ENCODE measurements around the gene DTNB.

DNA sequence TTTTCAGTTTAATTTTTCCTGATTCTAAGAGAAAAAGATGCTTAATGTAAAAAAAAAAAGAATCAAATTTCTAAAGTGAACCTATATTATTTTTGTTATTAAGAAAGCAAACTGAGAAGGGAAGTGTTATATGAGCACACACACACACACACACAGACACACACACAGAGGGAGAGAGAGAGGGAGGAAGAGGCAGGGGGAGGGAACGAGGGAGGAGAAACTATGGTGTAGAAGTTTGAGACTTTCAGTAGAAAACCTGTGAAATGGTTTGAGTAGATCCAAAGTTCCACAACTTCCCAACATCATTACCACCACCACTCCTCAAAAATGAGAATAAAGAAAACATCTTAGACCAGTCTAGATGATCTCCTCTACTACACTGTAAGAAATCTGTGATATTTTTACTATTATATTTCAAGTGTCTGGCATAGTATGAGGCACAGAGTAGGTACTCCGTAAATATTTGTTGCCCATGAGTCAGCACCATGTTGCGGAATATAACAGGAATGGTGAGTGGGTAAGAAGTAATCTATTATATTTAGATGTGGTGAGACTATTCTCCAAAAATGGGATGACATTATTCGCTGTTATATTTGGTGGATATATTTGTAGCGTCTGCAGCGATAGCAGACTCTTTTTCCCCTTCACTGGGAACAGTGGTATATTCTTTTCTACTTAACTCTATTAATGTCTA lies 182.2 kb downstream of the DTNB start:
- TF ChIP-seq, protein P1, sequence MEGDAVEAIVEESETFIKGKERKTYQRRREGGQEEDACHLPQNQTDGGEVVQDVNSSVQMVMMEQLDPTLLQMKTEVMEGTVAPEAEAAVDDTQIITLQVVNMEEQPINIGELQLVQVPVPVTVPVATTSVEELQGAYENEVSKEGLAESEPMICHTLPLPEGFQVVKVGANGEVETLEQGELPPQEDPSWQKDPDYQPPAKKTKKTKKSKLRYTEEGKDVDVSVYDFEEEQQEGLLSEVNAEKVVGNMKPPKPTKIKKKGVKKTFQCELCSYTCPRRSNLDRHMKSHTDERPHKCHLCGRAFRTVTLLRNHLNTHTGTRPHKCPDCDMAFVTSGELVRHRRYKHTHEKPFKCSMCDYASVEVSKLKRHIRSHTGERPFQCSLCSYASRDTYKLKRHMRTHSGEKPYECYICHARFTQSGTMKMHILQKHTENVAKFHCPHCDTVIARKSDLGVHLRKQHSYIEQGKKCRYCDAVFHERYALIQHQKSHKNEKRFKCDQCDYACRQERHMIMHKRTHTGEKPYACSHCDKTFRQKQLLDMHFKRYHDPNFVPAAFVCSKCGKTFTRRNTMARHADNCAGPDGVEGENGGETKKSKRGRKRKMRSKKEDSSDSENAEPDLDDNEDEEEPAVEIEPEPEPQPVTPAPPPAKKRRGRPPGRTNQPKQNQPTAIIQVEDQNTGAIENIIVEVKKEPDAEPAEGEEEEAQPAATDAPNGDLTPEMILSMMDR (conservative IDR thresholded peaks at IDR 0.05; ENCODE audit: low read depth, low read length) = no peak
- TF ChIP-seq, protein P2, sequence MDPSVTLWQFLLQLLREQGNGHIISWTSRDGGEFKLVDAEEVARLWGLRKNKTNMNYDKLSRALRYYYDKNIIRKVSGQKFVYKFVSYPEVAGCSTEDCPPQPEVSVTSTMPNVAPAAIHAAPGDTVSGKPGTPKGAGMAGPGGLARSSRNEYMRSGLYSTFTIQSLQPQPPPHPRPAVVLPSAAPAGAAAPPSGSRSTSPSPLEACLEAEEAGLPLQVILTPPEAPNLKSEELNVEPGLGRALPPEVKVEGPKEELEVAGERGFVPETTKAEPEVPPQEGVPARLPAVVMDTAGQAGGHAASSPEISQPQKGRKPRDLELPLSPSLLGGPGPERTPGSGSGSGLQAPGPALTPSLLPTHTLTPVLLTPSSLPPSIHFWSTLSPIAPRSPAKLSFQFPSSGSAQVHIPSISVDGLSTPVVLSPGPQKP (IDR thresholded peaks at IDR 0.05; ENCODE audit: borderline replicate concordance, low read depth, low read length) = no peak
- no peak for TF ChIP-seq POLR2A (IDR thresholded peaks at IDR 0.05; ENCODE audit: low read depth, low read length)
- no peak for TF ChIP-seq SMC3 (IDR thresholded peaks at IDR 0.05; ENCODE audit: low read depth, low read length)
- no peak for TF ChIP-seq MXI1 (IDR thresholded peaks at IDR 0.05; ENCODE audit: borderline replicate concordance, low read depth, low read length)
- TF ChIP-seq RFX5 (IDR thresholded peaks at IDR 0.05; ENCODE audit: low read depth, low read length) = no peak
- no peak for TF ChIP-seq BHLHE40 (IDR thresholded peaks at IDR 0.05; ENCODE audit: low read depth, low read length)
- TF ChIP-seq RAD21 (IDR thresholded peaks at IDR 0.05; ENCODE audit: low read length) = no peak
- TF ChIP-seq CEBPB (IDR thresholded peaks at IDR 0.05; ENCODE audit: low read depth, low read length) = peak; percentile 56
